H1 (cell line): ENCODE data around the gene RAP1GDS1. TPM values are rescaled to one million over a fixed set of nuclear protein-coding genes. Genes with fewer than 3 reads are reported as not detected.

Source experiments
- CTCF ChIA-PET: fragments of 300-600 bp; sonication (Branson Sonifier 250); formaldehyde crosslinking; loops from one replicate; lab custom pipeline; 2021; ENCODE audit not compliant: partially characterized antibody; lab: Charles Lee
- POLR2A ChIA-PET: fragments of 300-600 bp; sonication (Branson Sonifier 250); formaldehyde crosslinking; loops from one replicate; lab custom pipeline; 2021; ENCODE audit warnings: inconsistent platforms; ENCODE audit not compliant: partially characterized antibody; lab: Charles Lee
- DNase-seq, 2 experiments: peaks; one replicate each; pipeline versions ENCODE4 v3.0.0 to v3.0.0-alpha.2; 2010 to 2022; ENCODE audit warnings: low spot score in 2 of 2, low read depth in 1 of 2, mixed read lengths in 1 of 2
- FAIRE-seq: peaks from 2 replicates; lab custom pipeline; 2011; peaks lifted over from hg19 to GRCh38; lab: Jason Lieb, UNC
- H2AFZ ChIP-seq: 2 replicates; pipeline ENCODE4 v1.8.1; 2012; ENCODE audit warnings: low read length, inconsistent platforms
- H2AK5ac ChIP-seq: 2 replicates; pipeline ENCODE4 v1.6.1; 2013; ENCODE audit warnings: low read depth, low read length
- H2BK120ac ChIP-seq: replicated peaks from 2 replicates; pipeline ENCODE3; 2013; ENCODE audit warnings: low read depth, low read length, inconsistent platforms
- H2BK12ac ChIP-seq: 2 replicates; pipeline ENCODE4 v1.6.1; 2013; ENCODE audit warnings: low read depth, low read length
- H2BK15ac ChIP-seq: 2 replicates; pipeline ENCODE4 v1.6.1; 2013; ENCODE audit warnings: low read length
- H2BK20ac ChIP-seq: 2 replicates; pipeline ENCODE4 v1.6.1; 2013; ENCODE audit warnings: low read length
- H2BK5ac ChIP-seq: 2 replicates; pipeline ENCODE4 v1.6.1; 2013; ENCODE audit warnings: low read depth, low read length
- H3K14ac ChIP-seq: 2 replicates; pipeline ENCODE4 v1.6.1; 2013; ENCODE audit warnings: inconsistent platforms; ENCODE audit not compliant: insufficient read length
- H3K18ac ChIP-seq: 2 replicates; pipeline ENCODE4 v1.6.1; 2013; ENCODE audit warnings: low read length; ENCODE audit errors: extremely low read depth
- H3K23ac ChIP-seq: 2 replicates; pipeline ENCODE4 v1.6.1; 2013; ENCODE audit warnings: inconsistent platforms; ENCODE audit not compliant: insufficient read length
- H3K23me2 ChIP-seq: 2 replicates; pipeline ENCODE4 v1.6.1; 2013; ENCODE audit warnings: low read depth, low read length
- H3K27ac ChIP-seq: 2 replicates; pipeline ENCODE4 v1.6.1; 2011; ENCODE audit warnings: low read depth, low read length, inconsistent platforms
- H3K27me3 ChIP-seq, 4 experiments: replicated peaks in 1 of 4; 1 replicate in 1 of 4; 2 replicates in 3 of 4; pipeline versions ENCODE4 v1.6.1 to v1.8.1; 2011 to 2013; ENCODE audit warnings: low read length in 3 of 4, mild to moderate bottlenecking in 3 of 4, inconsistent platforms in 2 of 4, mixed read lengths in 2 of 4, moderate library complexity in 1 of 4; ENCODE audit not compliant: control insufficient read depth in 3 of 4, insufficient read depth in 3 of 4; ENCODE audit errors: extremely low read depth in 1 of 4
- H3K36me3 ChIP-seq, 4 experiments: 2 replicates each; pipeline versions ENCODE4 v1.6.1 to v1.8.1; 2011 to 2013; ENCODE audit warnings: mild to moderate bottlenecking in 4 of 4, low read length in 3 of 4, moderate library complexity in 2 of 4, control low read depth in 1 of 4, inconsistent platforms in 1 of 4; ENCODE audit not compliant: insufficient read depth in 4 of 4, control insufficient read depth in 2 of 4
- H3K4ac ChIP-seq: replicated peaks from 2 replicates; pipeline ENCODE3; 2013; ENCODE audit warnings: low read length, low read depth, mixed read lengths, inconsistent platforms; ENCODE audit not compliant: insufficient read length
- H3K4me1 ChIP-seq, 4 experiments: replicated peaks in 1 of 4; 1 replicate in 1 of 4; 2 replicates in 3 of 4; pipeline versions ENCODE4 v1.6.1 to v1.8.1; 2011 to 2013; ENCODE audit warnings: low read length in 3 of 4, inconsistent platforms in 2 of 4, mixed read lengths in 1 of 4; ENCODE audit not compliant: insufficient read depth in 4 of 4, control insufficient read depth in 3 of 4
- H3K4me2 ChIP-seq, 2 experiments: 2 replicates each; pipeline versions ENCODE4 v1.6.1 to v1.8.1; 2011 to 2013; ENCODE audit warnings: low read depth in 2 of 2, low read length in 2 of 2, control low read depth in 1 of 2, inconsistent platforms in 1 of 2, mild to moderate bottlenecking in 1 of 2; ENCODE audit not compliant: insufficient read depth in 1 of 2
- H3K4me3 ChIP-seq, 4 experiments: fragments of 200-600, 300-600 bp in 1 of 4; sonication (generic), shearing (Covaris generic), sonication (Bioruptor Twin) in 1 of 4; 2 replicates each; pipeline versions ENCODE4 v1.5.1 to v1.8.1; 2011 to 2016; ENCODE audit warnings: low read length in 4 of 4, low read depth in 3 of 4, control low read depth in 2 of 4, inconsistent platforms in 2 of 4, mild to moderate bottlenecking in 2 of 4, mixed read lengths in 1 of 4, moderate library complexity in 1 of 4; ENCODE audit not compliant: insufficient read depth in 2 of 4; ENCODE audit errors: extremely low read depth in 1 of 4
- H3K56ac ChIP-seq: replicated peaks from 2 replicates; pipeline ENCODE3; 2013; ENCODE audit warnings: low read depth, mild to moderate bottlenecking, mixed read lengths, low read length, inconsistent platforms; ENCODE audit not compliant: insufficient read length
- H3K79me1 ChIP-seq: 2 replicates; pipeline ENCODE4 v1.6.1; 2013; ENCODE audit warnings: low read depth, low read length, control low read depth
- H3K79me2 ChIP-seq, 2 experiments: 2 replicates each; pipeline versions ENCODE4 v1.6.1 to v1.8.1; 2012 to 2013; ENCODE audit warnings: low read length in 2 of 2, mild to moderate bottlenecking in 2 of 2, inconsistent platforms in 1 of 2; ENCODE audit not compliant: insufficient read depth in 2 of 2, control insufficient read depth in 1 of 2
- H3K9ac ChIP-seq, 4 experiments: replicated peaks in 1 of 4; 1 replicate in 1 of 4; 2 replicates in 3 of 4; pipeline versions ENCODE4 v1.6.1 to v1.8.1; 2011 to 2013; ENCODE audit warnings: low read depth in 3 of 4, low read length in 3 of 4, control low read depth in 2 of 4, mild to moderate bottlenecking in 2 of 4, moderate library complexity in 2 of 4, inconsistent platforms in 1 of 4; ENCODE audit errors: extremely low read depth in 1 of 4
- H3K9me3 ChIP-seq, 2 experiments: 2 replicates each; pipeline versions ENCODE4 v1.6.1 to v1.8.1; 2012 to 2013; ENCODE audit warnings: mild to moderate bottlenecking in 2 of 2, moderate library complexity in 2 of 2, control low read depth in 1 of 2, inconsistent platforms in 1 of 2, low read depth in 1 of 2, low read length in 1 of 2, mixed read lengths in 1 of 2; ENCODE audit not compliant: insufficient read depth in 2 of 2
- H4K20me1 ChIP-seq, 2 experiments: replicated peaks in 1 of 2; 2 replicates each; pipeline versions ENCODE3 to v1.8.1; 2011 to 2013; ENCODE audit warnings: inconsistent platforms in 2 of 2, low read length in 2 of 2, mild to moderate bottlenecking in 1 of 2; ENCODE audit not compliant: insufficient read depth in 2 of 2, control insufficient read depth in 1 of 2
- H4K5ac ChIP-seq: 2 replicates; pipeline ENCODE4 v1.6.1; 2013; ENCODE audit warnings: low read length, low read depth, mixed read lengths, inconsistent platforms; ENCODE audit not compliant: insufficient read length
- H4K8ac ChIP-seq: 2 replicates; pipeline ENCODE4 v1.8.0; 2013; ENCODE audit warnings: mild to moderate bottlenecking, moderate library complexity, low read length, inconsistent platforms; ENCODE audit not compliant: insufficient read depth; ENCODE audit errors: extremely low read depth
- H4K91ac ChIP-seq: replicated peaks from 2 replicates; pipeline ENCODE3; 2013; ENCODE audit warnings: low read length, mixed read lengths, inconsistent platforms; ENCODE audit not compliant: insufficient read length
- JUND ChIP-seq: IDR thresholded peaks from 2 replicates; pipeline ENCODE4 v1.6.1; 2011; ENCODE audit warnings: mild to moderate bottlenecking, improper control_type of control experiment, low read length
- KDM1A ChIP-seq: fragments of 200-600, 300-600 bp; sonication (generic); IDR thresholded peaks from 2 replicates; pipeline ENCODE4 v1.7.1; 2016; ENCODE audit warnings: mild to moderate bottlenecking, low read length, borderline replicate concordance
- USF2 ChIP-seq: IDR thresholded peaks from 2 replicates; pipeline ENCODE4 v1.6.1; 2011; ENCODE audit warnings: low read length, improper control_type of control experiment
- YY1 ChIP-seq: IDR thresholded peaks from 2 replicates; pipeline ENCODE4 v1.6.1; 2011; ENCODE audit warnings: low read depth, mild to moderate bottlenecking, low read length
- WGBS, 2 experiments: shearing (Covaris generic) in 1 of 2; methylation state at CpG; one replicate each; pipeline versions ENCODE4 v1.1.6 to v1.1.7; 2013 to 2015; ENCODE audit warnings: low lambda C conversion rate in 2 of 2, mixed read lengths in 2 of 2, inconsistent platforms in 1 of 2, low coverage in 1 of 2, missing lambda C conversion rate in 1 of 2; ENCODE audit not compliant: insufficient replicate concordance in 2 of 2, insufficient coverage in 1 of 2, insufficient read length in 1 of 2; ENCODE audit errors: extremely low coverage in 1 of 2, missing lambda C conversion rate in 1 of 2; 5-methylcytosine and 5-hydroxymethylcytosine counted together
- polyA plus RNA-seq, 7 experiments: library from polyadenylated mRNA; depleted of rRNA in 3 of 7; stranded (reverse) in 5 of 7; unstranded in 2 of 7; fragments of >200 nt in 5 of 7; fragments of 200-250 nt in 2 of 7; gene quantifications; 1 replicate in 5 of 7; 2 replicates in 1 of 7; 4 replicates in 1 of 7; pipeline versions ENCODE4 v1.2.1 to v1.2.3, GENCODE V29; 2011 to 2013; ENCODE audit warnings: missing spikeins in 2 of 7, mixed read lengths in 2 of 7
- total RNA-seq: library from RNA; stranded (reverse); fragmentation: NEBNext Ultra II Directional; extraction: Animal tissue kit (Norgen Biotek cat#: 25700); gene quantifications from 2 replicates; pipeline ENCODE4 v1.2.1, GENCODE V29; 2021

RAP1GDS1 gene
- total and polyA plus RNA-seq, 2 of the 8 experiments (the other 6 are each of a cell fraction or from before 2014, with no cell fraction given): 12.8 to 31.9 TPM

DNA sequence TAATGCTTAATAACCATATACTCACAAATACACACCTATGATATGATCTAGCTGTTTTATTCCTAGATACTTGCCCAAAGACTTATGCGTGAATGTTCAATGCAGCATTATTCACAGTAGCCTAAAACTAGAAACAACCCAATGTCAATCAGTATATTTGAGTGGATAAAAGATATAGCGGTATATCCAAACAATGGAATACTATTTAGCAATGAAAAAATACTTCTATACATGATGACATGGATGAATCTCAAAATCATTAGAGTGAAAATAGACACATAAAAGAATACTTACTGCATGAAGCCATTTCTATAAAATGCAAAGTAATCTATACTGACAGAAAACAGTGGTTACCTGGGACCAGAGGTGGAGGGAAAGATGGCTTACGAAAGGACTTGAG lies 108.1 kb downstream of the RAP1GDS1 start:
- no peak overlapping the region for H2AFZ ChIP-seq
- no peaks in the 10 kb centered on the region for H3K4me1 ChIP-seq
- no peak overlapping the region for H4K8ac ChIP-seq
- H2BK5ac ChIP-seq: no peak overlapping the region
- no peak overlapping the region for H2BK20ac ChIP-seq
- H2BK120ac ChIP-seq: no peak overlapping the region
- no peaks in the 10 kb centered on the region for H3K79me1 ChIP-seq
- TF ChIP-seq YY1 (no peak), USF2 (no peak), KDM1A (peak; percentile 52; the same call in 1 of the 2 replicates), JUND (no peak)
- no peak overlapping the region for H2BK15ac ChIP-seq
- H3K23me2 ChIP-seq: no peaks in the 10 kb centered on the region
- no peak overlapping the region for H3K4me2 ChIP-seq
- no peak overlapping the region for H3K9ac ChIP-seq
- FAIRE-seq: no peak
- H3K18ac ChIP-seq: no peak overlapping the region
- no peak overlapping the region for H4K5ac ChIP-seq
- H2AK5ac ChIP-seq: no peak overlapping the region
- 92% methylated on average over 3 of the region's 3 CpGs; no CpG with 5 or more reads in 1 of the 2 experiments for WGBS, 2 experiments
- DNase-seq: no peak
- no peak overlapping the region for H3K4me3 ChIP-seq
- no peaks in the 10 kb centered on the region for H3K79me2 ChIP-seq
- peaks cover 0 to 24% (median 0%) of the 10 kb centered on the region in 4 experiments; a peak in 2 of 8 replicates for H3K36me3 ChIP-seq
- POLR2A ChIA-PET: no interaction called here
- no peak overlapping the region for H3K14ac ChIP-seq
- peaks cover 0 to 1% (median 0%) of the 10 kb centered on the region in 4 experiments; a peak in 1 of 7 replicates for H3K27me3 ChIP-seq
- no peak overlapping the region for H3K23ac ChIP-seq
- no peak overlapping the region for H4K91ac ChIP-seq
- no peak overlapping the region for H3K56ac ChIP-seq
- H3K4ac ChIP-seq: no peak overlapping the region
- H4K20me1 ChIP-seq: no peaks in the 10 kb centered on the region
- peaks cover 15 to 20% of the 10 kb centered on the region in 2 experiments for H3K9me3 ChIP-seq
- H2BK12ac ChIP-seq: no peak overlapping the region
- CTCF ChIA-PET: no interaction called here
- no peak overlapping the region for H3K27ac ChIP-seq
